ENCODE data around the gene CELSR2. TPM values are rescaled to one million over a fixed set of nuclear protein-coding genes. Genes with fewer than 3 reads are reported as not detected.

CELSR2 gene
- total and polyA plus RNA-seq, 9 donors: 0.90 to 17.1 (median 3.1) TPM

GRCh38 chr1:109242387-109242786 is 7.0 kb upstream of the CELSR2 start:
- H3K4me3 ChIP-seq: no peak overlapping the region
- no peaks in the 10 kb centered on the region for H3K36me3 ChIP-seq
- WGBS, 3 donors: 3 to 14% (median 10%) methylated on average over 7 of the region's 7 CpGs
- no peaks in the 10 kb centered on the region for H3K9me3 ChIP-seq
- TF ChIP-seq EP300 (IDR thresholded peaks at IDR 0.05): no peak
- no peak overlapping the region for H3K27ac ChIP-seq
- intact Hi-C loops (cut with DNase I): no loop called here
- peak in 2 of 5 donors; percentile 38 to 69 for DNase-seq
- no peaks in the 10 kb centered on the region for H3K27me3 ChIP-seq
- H3K4me1 ChIP-seq (ENCODE audit: insufficient read depth): peaks cover 14% of the 10 kb centered on the region

- H3K4me1 ChIP-seq (ENCODE audit: insufficient read depth): peaks cover 14% of the 10 kb centered on the region
- no peaks in the 10 kb centered on the region for H3K36me3 ChIP-seq
- intact Hi-C loops (cut with DNase I): no loop called here
- H3K27me3 ChIP-seq: no peaks in the 10 kb centered on the region
- no peaks in the 10 kb centered on the region for H3K9me3 ChIP-seq
- WGBS, 3 donors: 64 to 71% (median 68%) methylated on average over 5 of the region's 5 CpGs
- DNase-seq: no peak
- no peak overlapping the region for H3K27ac ChIP-seq
- no peak overlapping the region for H3K4me3 ChIP-seq
- TF ChIP-seq POLR2A (IDR thresholded peaks at IDR 0.05): no peak
- TF ChIP-seq CTCF (IDR thresholded peaks at IDR 0.05): no peak
- TF ChIP-seq EP300 (IDR thresholded peaks at IDR 0.05): no peak
Observed at GRCh38 chr1:109243221-109243620, 6.1 kb upstream of the CELSR2 start.

DNA sequence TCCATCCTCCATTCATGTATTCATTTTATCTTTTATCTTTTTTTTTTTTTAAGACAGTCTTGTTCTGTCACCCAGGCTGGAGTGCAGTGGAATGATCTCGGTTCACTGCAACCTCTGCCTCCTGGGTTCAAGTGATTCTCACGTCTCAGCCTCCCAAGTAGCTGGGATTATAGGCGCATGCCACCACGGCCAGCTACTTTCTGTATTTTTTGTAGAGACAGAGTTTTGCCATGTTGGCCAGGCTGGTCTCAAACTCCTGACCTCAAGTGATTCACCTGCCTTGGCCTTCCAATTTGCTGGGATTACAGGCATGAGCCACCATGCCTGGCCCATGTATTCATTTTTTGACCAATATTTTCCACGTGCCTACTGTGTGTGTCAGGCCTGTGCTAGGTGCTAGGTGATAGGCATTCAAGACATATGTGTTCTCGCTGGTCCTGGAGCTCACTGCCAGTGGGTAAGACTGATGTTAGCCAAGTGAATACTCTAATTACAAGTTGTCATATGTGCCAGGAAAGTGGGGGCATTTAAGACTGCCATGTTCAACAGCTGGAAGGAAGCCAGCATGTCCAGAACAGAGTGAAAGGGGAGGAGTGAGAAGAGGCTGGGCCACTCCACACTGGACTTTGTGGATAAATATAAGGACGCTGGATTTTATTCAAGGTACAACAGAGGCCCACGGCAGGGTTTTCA is 5.3 kb upstream of the CELSR2 start:
- intact Hi-C loops (cut with DNase I): no loop called here
- Histone ChIP-seq H3K36me3 (no peaks in the 10 kb centered on the region), H3K9me3 (no peaks in the 10 kb centered on the region), H3K4me1 (ENCODE audit: insufficient read depth) (peaks cover 14% of the 10 kb centered on the region), H3K27me3 (no peaks in the 10 kb centered on the region), H3K27ac (no peak overlapping the region), H3K4me3 (no peak overlapping the region)
- TF ChIP-seq CTCF (IDR thresholded peaks at IDR 0.05) (no peak), EP300 (IDR thresholded peaks at IDR 0.05) (no peak)
- no peak for DNase-seq
- WGBS, 3 donors: 83 to 88% (median 84%) methylated on average over 8 of the region's 8 CpGs

DNA sequence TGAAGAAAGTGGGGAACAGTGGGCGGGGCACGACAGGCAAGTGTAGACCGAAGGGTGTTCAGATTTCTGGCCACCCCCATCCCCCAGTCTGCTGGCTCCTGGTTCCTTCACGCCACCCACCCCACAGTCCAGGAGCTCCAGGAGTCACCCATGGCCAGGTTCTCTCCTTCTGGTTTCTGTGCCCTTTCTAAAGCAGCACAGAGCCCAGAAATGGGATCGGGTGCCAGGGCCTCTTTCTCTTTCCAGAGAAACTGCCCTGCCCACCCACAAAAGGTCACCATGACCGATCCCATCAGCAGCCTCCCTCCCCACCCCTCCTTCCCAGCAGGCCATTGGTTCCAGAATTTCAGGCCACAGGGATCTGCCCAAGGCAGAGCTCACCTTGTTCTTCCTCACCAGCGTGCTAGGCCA is 3.2 kb upstream of the CELSR2 start:
- no peak overlapping the region for H3K27ac ChIP-seq

More for the DNA sequence above, 3.2 kb upstream of the CELSR2 start:
- no peaks in the 10 kb centered on the region for H3K9me3 ChIP-seq
- intact Hi-C loops (cut with DNase I): no loop called here
- no peak overlapping the region for H3K4me3 ChIP-seq
- no peaks in the 10 kb centered on the region for H3K36me3 ChIP-seq
- peaks cover 14% of the 10 kb centered on the region for H3K4me1 ChIP-seq (ENCODE audit: insufficient read depth)
- WGBS, 3 donors: 70 to 71% (median 70%) methylated on average over 7 of the region's 7 CpGs
- H3K27me3 ChIP-seq: no peaks in the 10 kb centered on the region
- no peak for DNase-seq
- no peak for TF ChIP-seq CTCF (IDR thresholded peaks at IDR 0.05)
- TF ChIP-seq POLR2A (IDR thresholded peaks at IDR 0.05): no peak
- no peak for TF ChIP-seq EP300 (IDR thresholded peaks at IDR 0.05)
